IPS-18a (cell line): ENCODE data around the gene DOCK2.

Experiments
- H3K27ac ChIP-seq: one replicate; pipeline ENCODE4 v1.5.1; 2013; ENCODE audit warnings: low read length
- H3K27me3 ChIP-seq: one replicate; pipeline ENCODE4 v1.6.1; 2013; ENCODE audit warnings: mild to moderate bottlenecking, low read length; ENCODE audit not compliant: control insufficient read depth, insufficient read depth
- H3K36me3 ChIP-seq: one replicate; pipeline ENCODE4 v1.6.1; 2013; ENCODE audit warnings: low read depth, low read length; ENCODE audit not compliant: control insufficient read depth
- H3K4me1 ChIP-seq: one replicate; pipeline ENCODE4 v1.6.1; 2013; ENCODE audit warnings: low read depth, low read length; ENCODE audit not compliant: control insufficient read depth
- H3K4me3 ChIP-seq: one replicate; pipeline ENCODE4 v1.5.1; 2013; ENCODE audit warnings: low read length
- H3K9ac ChIP-seq: one replicate; pipeline ENCODE4 v1.6.1; 2013; ENCODE audit warnings: mild to moderate bottlenecking, low read length, moderate library complexity
- H3K9me3 ChIP-seq: one replicate; pipeline ENCODE4 v1.6.1; 2013; ENCODE audit warnings: low read depth, low read length; ENCODE audit not compliant: control insufficient read depth

DOCK2 gene

GRCh38 chr5:169920474-169920873, 283.4 kb downstream of the DOCK2 start:
- H3K9ac ChIP-seq: no peak overlapping the region
- no peaks in the 10 kb centered on the region for H3K4me1 ChIP-seq
- H3K9me3 ChIP-seq: no peaks in the 10 kb centered on the region
- no peak overlapping the region for H3K27ac ChIP-seq
- H3K4me3 ChIP-seq: no peak overlapping the region
- H3K27me3 ChIP-seq: no peaks in the 10 kb centered on the region
- H3K36me3 ChIP-seq: no peaks in the 10 kb centered on the region

- H3K4me3 ChIP-seq: no peak overlapping the region
- H3K4me1 ChIP-seq: no peaks in the 10 kb centered on the region
Measured at GRCh38 chr5:169921384-169921783, 284.3 kb downstream of the DOCK2 start.

GRCh38 chr5:169921949-169922348, 284.9 kb downstream of the DOCK2 start:
- Histone ChIP-seq H3K9me3 (no peaks in the 10 kb centered on the region), H3K27ac (no peak overlapping the region), H3K27me3 (no peaks in the 10 kb centered on the region), H3K4me3 (no peak overlapping the region), H3K36me3 (no peaks in the 10 kb centered on the region), H3K9ac (no peak overlapping the region), H3K4me1 (no peaks in the 10 kb centered on the region)

More at GRCh38 chr5:169921384-169921783, 284.3 kb downstream of the DOCK2 start:
- Histone ChIP-seq H3K36me3 (no peaks in the 10 kb centered on the region), H3K27ac (no peak overlapping the region), H3K27me3 (no peaks in the 10 kb centered on the region), H3K9me3 (no peaks in the 10 kb centered on the region), H3K9ac (no peak overlapping the region)

- Histone ChIP-seq H3K27me3 (no peaks in the 10 kb centered on the region), H3K4me3 (no peak overlapping the region), H3K9ac (no peak overlapping the region), H3K27ac (no peak overlapping the region), H3K9me3 (no peaks in the 10 kb centered on the region), H3K4me1 (no peaks in the 10 kb centered on the region), H3K36me3 (no peaks in the 10 kb centered on the region)
Measured at GRCh38 chr5:169922474-169922873, 285.4 kb downstream of the DOCK2 start.

- no peak overlapping the region for H3K9ac ChIP-seq
- H3K27ac ChIP-seq: no peak overlapping the region
- H3K4me3 ChIP-seq: no peak overlapping the region
- no peaks in the 10 kb centered on the region for H3K9me3 ChIP-seq
- no peaks in the 10 kb centered on the region for H3K36me3 ChIP-seq
- H3K4me1 ChIP-seq: no peaks in the 10 kb centered on the region
- H3K27me3 ChIP-seq: no peaks in the 10 kb centered on the region
Measured at GRCh38 chr5:169923988-169924387, 286.9 kb downstream of the DOCK2 start.

GRCh38 chr5:169933127-169933526, 296.1 kb downstream of the DOCK2 start:
- no peaks in the 10 kb centered on the region for H3K27me3 ChIP-seq
- no peaks in the 10 kb centered on the region for H3K4me1 ChIP-seq
- H3K4me3 ChIP-seq: no peak overlapping the region
- no peaks in the 10 kb centered on the region for H3K9me3 ChIP-seq
- H3K27ac ChIP-seq: no peak overlapping the region
- H3K36me3 ChIP-seq: no peaks in the 10 kb centered on the region
- H3K9ac ChIP-seq: no peak overlapping the region

GRCh38 chr5:169933616-169934015, 296.5 kb downstream of the DOCK2 start:
- Histone ChIP-seq H3K27me3 (no peaks in the 10 kb centered on the region), H3K4me3 (no peak overlapping the region), H3K27ac (no peak overlapping the region), H3K36me3 (no peaks in the 10 kb centered on the region), H3K4me1 (no peaks in the 10 kb centered on the region), H3K9me3 (no peaks in the 10 kb centered on the region), H3K9ac (no peak overlapping the region)

GRCh38 chr5:169934990-169935389, 297.9 kb downstream of the DOCK2 start:
- H3K4me3 ChIP-seq: no peak overlapping the region
- H3K4me1 ChIP-seq: no peaks in the 10 kb centered on the region
- H3K27ac ChIP-seq: no peak overlapping the region
- H3K27me3 ChIP-seq: no peaks in the 10 kb centered on the region
- H3K9me3 ChIP-seq: no peaks in the 10 kb centered on the region
- no peak overlapping the region for H3K9ac ChIP-seq
- no peaks in the 10 kb centered on the region for H3K36me3 ChIP-seq

GRCh38 chr5:169935762-169936161, 298.7 kb downstream of the DOCK2 start:
- no peaks in the 10 kb centered on the region for H3K27me3 ChIP-seq
- H3K4me3 ChIP-seq: no peak overlapping the region
- H3K27ac ChIP-seq: no peak overlapping the region
- no peaks in the 10 kb centered on the region for H3K9me3 ChIP-seq
- H3K9ac ChIP-seq: no peak overlapping the region
- no peaks in the 10 kb centered on the region for H3K4me1 ChIP-seq
- H3K36me3 ChIP-seq: no peaks in the 10 kb centered on the region

GRCh38 chr5:169938439-169938838, 301.4 kb downstream of the DOCK2 start:
- no peaks in the 10 kb centered on the region for H3K27me3 ChIP-seq
- no peak overlapping the region for H3K27ac ChIP-seq
- H3K4me1 ChIP-seq: no peaks in the 10 kb centered on the region
- H3K9me3 ChIP-seq: no peaks in the 10 kb centered on the region
- no peaks in the 10 kb centered on the region for H3K36me3 ChIP-seq
- no peak overlapping the region for H3K4me3 ChIP-seq
- H3K9ac ChIP-seq: no peak overlapping the region

GRCh38 chr5:169939731-169940130, 302.7 kb downstream of the DOCK2 start:
- Histone ChIP-seq H3K27ac (no peak overlapping the region), H3K36me3 (no peaks in the 10 kb centered on the region), H3K4me1 (no peaks in the 10 kb centered on the region), H3K27me3 (no peaks in the 10 kb centered on the region), H3K4me3 (no peak overlapping the region), H3K9me3 (no peaks in the 10 kb centered on the region), H3K9ac (no peak overlapping the region)

- H3K4me3 ChIP-seq: no peak overlapping the region
- no peak overlapping the region for H3K27ac ChIP-seq
- H3K27me3 ChIP-seq: no peaks in the 10 kb centered on the region
- H3K9me3 ChIP-seq: no peaks in the 10 kb centered on the region
- H3K9ac ChIP-seq: no peak overlapping the region
- H3K4me1 ChIP-seq: peaks cover 14% of the 10 kb centered on the region
- H3K36me3 ChIP-seq: no peaks in the 10 kb centered on the region
Measured at GRCh38 chr5:169941542-169941941, 304.5 kb downstream of the DOCK2 start.
